Endodermal cell (in vitro differentiated cells): ENCODE results near the gene EAPP. TPM values are rescaled to one million over a fixed set of nuclear protein-coding genes. Genes with fewer than 3 reads are reported as not detected.

Source experiments
- DNase-seq: peaks from one replicate; pipeline ENCODE4 v3.0.0-alpha.2; 2017
- H3K27ac ChIP-seq: 2 replicates; pipeline ENCODE4 v1.5.1; 2013; ENCODE audit warnings: mild to moderate bottlenecking, low read depth, low read length, moderate library complexity
- H3K27me3 ChIP-seq: 2 replicates; pipeline ENCODE4 v1.6.1; 2013; ENCODE audit warnings: mild to moderate bottlenecking, low read length, moderate library complexity; ENCODE audit not compliant: insufficient read depth, control insufficient read depth, poor library complexity, severe bottlenecking
- H3K36me3 ChIP-seq: 2 replicates; pipeline ENCODE4 v1.7.0; 2013; ENCODE audit warnings: mild to moderate bottlenecking, low read length, moderate library complexity; ENCODE audit not compliant: control insufficient read depth, insufficient read depth
- H3K4me1 ChIP-seq: one replicate; pipeline ENCODE4 v1.7.0; 2013; ENCODE audit warnings: low read length; ENCODE audit not compliant: control insufficient read depth, insufficient read depth
- H3K4me3 ChIP-seq: 2 replicates; pipeline ENCODE4 v1.5.1; 2013; ENCODE audit warnings: mild to moderate bottlenecking, low read length, moderate library complexity
- H3K9ac ChIP-seq: 2 replicates; pipeline ENCODE4 v1.6.1; 2013; ENCODE audit warnings: mild to moderate bottlenecking, low read length, moderate library complexity; ENCODE audit not compliant: poor library complexity, severe bottlenecking; ENCODE audit errors: extremely low read depth
- H3K9me3 ChIP-seq: 2 replicates; pipeline ENCODE4 v1.6.1; 2013; ENCODE audit warnings: mild to moderate bottlenecking, low read length, moderate library complexity; ENCODE audit not compliant: control insufficient read depth
- H3K27ac Mint-ChIP-seq: 2 replicates; pipeline ENCODE4 v1.8.0; 2020; ENCODE audit warnings: mixed read lengths
- H3K27me3 Mint-ChIP-seq: 2 replicates; pipeline ENCODE4 v1.8.0; 2021; ENCODE audit warnings: mild to moderate bottlenecking, mixed read lengths; ENCODE audit not compliant: insufficient read depth
- H3K36me3 Mint-ChIP-seq: 2 replicates; pipeline ENCODE4 v1.8.0; 2020; ENCODE audit warnings: low read depth, mixed read lengths
- H3K4me1 Mint-ChIP-seq: 2 replicates; pipeline ENCODE4 v1.8.0; 2020; ENCODE audit warnings: mixed read lengths
- H3K4me3 Mint-ChIP-seq: 2 replicates; pipeline ENCODE4 v1.8.0; 2020; ENCODE audit warnings: mild to moderate bottlenecking, moderate library complexity, mixed read lengths
- H3K9me3 Mint-ChIP-seq: 2 replicates; pipeline ENCODE4 v1.8.0; 2020; ENCODE audit warnings: mild to moderate bottlenecking, mixed read lengths
- WGBS, 2 experiments: methylation state at CpG; one replicate each; pipeline versions ENCODE4 v1.1.5 to v1.1.7; 2013; ENCODE audit warnings: missing lambda C conversion rate in 2 of 2, mixed read lengths in 1 of 2; ENCODE audit not compliant: insufficient coverage in 1 of 2, insufficient read length in 1 of 2; 5-methylcytosine and 5-hydroxymethylcytosine counted together
- total RNA-seq, 2 donors: library from RNA; stranded (reverse); fragmentation: NEBNext Ultra II Directional in 1 of 2; extraction: Animal tissue kit (Norgen Biotek cat#: 25700) in 1 of 2; gene quantifications; 2 replicates in 1 of 2; 3 replicates in 1 of 2; pipeline ENCODE4 v1.2.1, GENCODE V29; 2021
- TF ChIP-seq, protein P1 (sequence below): fragments of 200-600 bp; sonication (generic); conservative IDR thresholded peaks from 2 replicates; pipeline ENCODE4 v1.5.0; 2021; ENCODE audit warnings: antibody characterized with exemption, mild to moderate bottlenecking

EAPP gene
- total RNA-seq, 2 donors from 2014 or later = 34.7 to 38.6 TPM

DNA sequence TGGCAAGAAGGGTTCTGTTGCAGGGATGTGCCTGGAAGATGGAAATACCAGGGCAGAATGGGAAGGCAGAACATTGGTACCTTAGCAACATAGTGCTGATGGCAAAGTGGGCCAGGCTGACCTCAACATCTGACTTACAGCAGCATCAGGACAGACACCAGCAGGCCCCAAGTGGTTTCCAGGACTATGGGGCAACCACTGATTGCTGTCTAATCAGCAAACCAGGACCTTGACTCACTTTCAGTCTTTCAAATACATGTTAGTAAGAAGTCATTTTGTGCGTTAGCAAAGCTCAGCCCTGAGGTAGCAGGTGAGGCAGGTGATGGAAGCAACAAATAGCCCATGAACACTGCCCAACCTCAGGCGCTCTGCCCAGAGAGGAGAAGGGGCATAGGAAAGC lies 72.8 kb downstream of the EAPP start:
- no peak overlapping the region for H3K27ac Mint-ChIP-seq
- 92 to 95% methylated on average over 2 of the region's 2 CpGs for WGBS, 2 experiments

More for the DNA sequence above, 72.8 kb downstream of the EAPP start:
- TF ChIP-seq, protein P1, sequence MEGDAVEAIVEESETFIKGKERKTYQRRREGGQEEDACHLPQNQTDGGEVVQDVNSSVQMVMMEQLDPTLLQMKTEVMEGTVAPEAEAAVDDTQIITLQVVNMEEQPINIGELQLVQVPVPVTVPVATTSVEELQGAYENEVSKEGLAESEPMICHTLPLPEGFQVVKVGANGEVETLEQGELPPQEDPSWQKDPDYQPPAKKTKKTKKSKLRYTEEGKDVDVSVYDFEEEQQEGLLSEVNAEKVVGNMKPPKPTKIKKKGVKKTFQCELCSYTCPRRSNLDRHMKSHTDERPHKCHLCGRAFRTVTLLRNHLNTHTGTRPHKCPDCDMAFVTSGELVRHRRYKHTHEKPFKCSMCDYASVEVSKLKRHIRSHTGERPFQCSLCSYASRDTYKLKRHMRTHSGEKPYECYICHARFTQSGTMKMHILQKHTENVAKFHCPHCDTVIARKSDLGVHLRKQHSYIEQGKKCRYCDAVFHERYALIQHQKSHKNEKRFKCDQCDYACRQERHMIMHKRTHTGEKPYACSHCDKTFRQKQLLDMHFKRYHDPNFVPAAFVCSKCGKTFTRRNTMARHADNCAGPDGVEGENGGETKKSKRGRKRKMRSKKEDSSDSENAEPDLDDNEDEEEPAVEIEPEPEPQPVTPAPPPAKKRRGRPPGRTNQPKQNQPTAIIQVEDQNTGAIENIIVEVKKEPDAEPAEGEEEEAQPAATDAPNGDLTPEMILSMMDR = no peak
- no peaks in the 10 kb centered on the region for H3K4me1 ChIP-seq
- no peak for DNase-seq
- no peaks in the 10 kb centered on the region for H3K36me3 Mint-ChIP-seq
- no peaks in the 10 kb centered on the region for H3K27me3 ChIP-seq
- peaks cover 14% of the 10 kb centered on the region for H3K4me1 Mint-ChIP-seq
- H3K9me3 ChIP-seq = no peaks in the 10 kb centered on the region
- H3K9ac ChIP-seq = no peak overlapping the region
- no peak overlapping the region for H3K4me3 ChIP-seq
- H3K27ac ChIP-seq = no peak overlapping the region
- no peaks in the 10 kb centered on the region for H3K27me3 Mint-ChIP-seq
- no peak overlapping the region for H3K4me3 Mint-ChIP-seq
- H3K9me3 Mint-ChIP-seq = no peaks in the 10 kb centered on the region
- no peaks in the 10 kb centered on the region for H3K36me3 ChIP-seq

Other genes with a start within 250 kb of the EAPP start
- 10 to 100 TPM; 28.5 to 37.8 TPM for gene SPTSSA, start 77.5 kb downstream of the EAPP start, total RNA-seq
- gene SNX6, start 90.4 kb upstream of the EAPP start, total RNA-seq = 10 to 100 TPM; 69.6 to 73.2 TPM
- 10 to 100 TPM; 13.7 to 16.5 TPM for gene CFL2, start 174.9 kb upstream of the EAPP start, total RNA-seq